WTC11 (cell line): ENCODE measurements around the gene ATG5.

Source experiments
- CBFB ChIP-seq: sonication (generic); formaldehyde crosslinking; IDR thresholded peaks from 2 replicates; pipeline ENCODE4 v1.8.1; 2022; ENCODE audit warnings: mild to moderate bottlenecking, low read depth, missing genetic modification reagents
- NFYB ChIP-seq: sonication (generic); formaldehyde crosslinking; conservative IDR thresholded peaks from 2 replicates; pipeline ENCODE4 v1.8.0; 2022; ENCODE audit warnings: low read depth, missing genetic modification reagents
- ZBTB21 ChIP-seq: sonication (generic); formaldehyde crosslinking; IDR thresholded peaks from 2 replicates; pipeline ENCODE4 v1.8.1; 2023; ENCODE audit warnings: mild to moderate bottlenecking, missing genetic modification reagents, borderline replicate concordance
- TF ChIP-seq, protein P1 (sequence below): sonication (generic); formaldehyde crosslinking; IDR thresholded peaks from 2 replicates; pipeline ENCODE4 v1.8.1; 2023; ENCODE audit warnings: mild to moderate bottlenecking, missing genetic modification reagents, moderate library complexity

- TF ChIP-seq NFYB (CRISPR knock-in tag), result no peak
- no peak for TF ChIP-seq ZBTB21 (CRISPR knock-in tag)
- TF ChIP-seq, protein P1, sequence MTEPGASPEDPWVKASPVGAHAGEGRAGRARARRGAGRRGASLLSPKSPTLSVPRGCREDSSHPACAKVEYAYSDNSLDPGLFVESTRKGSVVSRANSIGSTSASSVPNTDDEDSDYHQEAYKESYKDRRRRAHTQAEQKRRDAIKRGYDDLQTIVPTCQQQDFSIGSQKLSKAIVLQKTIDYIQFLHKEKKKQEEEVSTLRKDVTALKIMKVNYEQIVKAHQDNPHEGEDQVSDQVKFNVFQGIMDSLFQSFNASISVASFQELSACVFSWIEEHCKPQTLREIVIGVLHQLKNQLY (CRISPR knock-in tag), result no peak
- no peak for TF ChIP-seq CBFB (CRISPR knock-in tag)
Measured at GRCh38 chr6:106194949-106195921, 130.3 kb downstream of the ATG5 start.
